Naive thymus-derived CD4-positive, alpha-beta T cell (primary cell): Measurements from ENCODE around the gene ESAM. TPM values are rescaled to one million over a fixed set of nuclear protein-coding genes. Genes with fewer than 3 reads are reported as not detected.

Source experiments
- ATAC-seq: fragments of 150-1000 bp; cut with Tn5 transposase; 2 replicates; pipeline ENCODE4 v1.10.0; 2021; ENCODE audit warnings: mild to moderate bottlenecking, moderate library complexity
- CTCF ChIA-PET: fragments of 350-600 bp; sonication (Branson Sonifier 250); formaldehyde crosslinking; loops from one replicate; lab custom pipeline; 2021; ENCODE audit warnings: antibody characterized with exemption; lab: Charles Lee
- POLR2A ChIA-PET: fragments of 350-600 bp; sonication (Branson Sonifier 250); formaldehyde crosslinking; loops from one replicate; lab custom pipeline; 2021; ENCODE audit warnings: antibody characterized with exemption, inconsistent platforms; lab: Charles Lee
- DNase-seq, 9 donors: peaks; one replicate each; pipeline versions ENCODE4 v3.0.0 to v3.0.0-alpha.2; 2020 to 2022; ENCODE audit warnings: mixed read lengths in 1 of 9
- H3K27ac ChIP-seq: one replicate; pipeline ENCODE4 v1.7.0; 2013; ENCODE audit warnings: mild to moderate bottlenecking, low read depth, low read length, moderate library complexity
- H3K27me3 ChIP-seq, 2 donors: one replicate each; pipeline ENCODE4 v1.7.0; 2013; ENCODE audit warnings: low read length in 2 of 2, mild to moderate bottlenecking in 2 of 2, moderate library complexity in 2 of 2; ENCODE audit not compliant: control insufficient read depth in 2 of 2, insufficient read depth in 2 of 2
- H3K36me3 ChIP-seq, 3 experiments: 1 replicate in 2 of 3; 2 replicates in 1 of 3; pipeline ENCODE4 v1.7.0; 2013; ENCODE audit warnings: low read length in 3 of 3, mild to moderate bottlenecking in 3 of 3, moderate library complexity in 1 of 3; ENCODE audit not compliant: insufficient read depth in 3 of 3, control insufficient read depth in 2 of 3
- H3K4me1 ChIP-seq, 2 donors: one replicate each; pipeline ENCODE4 v1.7.0; 2013; ENCODE audit warnings: low read length in 2 of 2, mild to moderate bottlenecking in 2 of 2, moderate library complexity in 1 of 2; ENCODE audit not compliant: control insufficient read depth in 2 of 2, insufficient read depth in 2 of 2
- H3K4me3 ChIP-seq: 2 replicates; pipeline ENCODE4 v1.7.0; 2013; ENCODE audit warnings: mild to moderate bottlenecking, low read length
- H3K9me3 ChIP-seq, 3 experiments: 1 replicate in 2 of 3; 2 replicates in 1 of 3; pipeline ENCODE4 v1.7.0; 2013; ENCODE audit warnings: low read length in 3 of 3; ENCODE audit not compliant: control insufficient read depth in 2 of 3
- H3K27ac Mint-ChIP-seq, 9 donors: one replicate each; pipeline ENCODE4 v1.8.0; 2020 to 2022; ENCODE audit warnings: mixed read lengths in 9 of 9, mild to moderate bottlenecking in 8 of 9, moderate library complexity in 5 of 9, inconsistent platforms in 2 of 9
- H3K27me3 Mint-ChIP-seq, 5 donors: one replicate each; pipeline ENCODE4 v1.8.0; 2021 to 2022; ENCODE audit warnings: mixed read lengths in 5 of 5, mild to moderate bottlenecking in 1 of 5
- H3K36me3 Mint-ChIP-seq, 5 donors: one replicate each; pipeline ENCODE4 v1.8.0; 2020 to 2022; ENCODE audit warnings: mixed read lengths in 5 of 5, mild to moderate bottlenecking in 3 of 5, inconsistent platforms in 1 of 5
- H3K4me1 Mint-ChIP-seq, 7 donors: one replicate each; pipeline ENCODE4 v1.8.0; 2020 to 2022; ENCODE audit warnings: mixed read lengths in 7 of 7, mild to moderate bottlenecking in 3 of 7, inconsistent platforms in 1 of 7
- H3K4me3 Mint-ChIP-seq, 10 donors: one replicate each; pipeline ENCODE4 v1.8.0; 2020 to 2022; ENCODE audit warnings: mild to moderate bottlenecking in 10 of 10, mixed read lengths in 10 of 10, moderate library complexity in 6 of 10, inconsistent platforms in 2 of 10
- H3K9me3 Mint-ChIP-seq, 11 donors: one replicate each; pipeline ENCODE4 v1.8.0; 2020 to 2022; ENCODE audit warnings: mixed read lengths in 11 of 11, mild to moderate bottlenecking in 4 of 11, inconsistent platforms in 1 of 11, moderate library complexity in 1 of 11
- intact Hi-C, 2 donors: fragments of 100-400 bp; cut with micrococcal nuclease; formaldehyde crosslinking; loops; one replicate each; pipeline ENCODE4 v1.15.1; 2023
- polyA plus RNA-seq, 2 donors: library from polyadenylated mRNA; unstranded; fragments of 300-500 nt; fragmentation: Illumina TruSeq; gene quantifications; one replicate each; pipeline ENCODE4 v1.2.3, GENCODE V29; 2021
- total RNA-seq, 6 experiments: library from RNA in 5 of 6; stranded (reverse) in 5 of 6; gene quantifications; 1 replicate in 5 of 6; 2 replicates in 1 of 6; pipeline ENCODE4 v1.2.3 and lab custom pipeline; 2021 to 2026

The ESAM gene
- total and polyA plus RNA-seq, 7 experiments from 2014 or later = 0.39 to 4.1 (median 1.9) TPM

- H3K4me3 ChIP-seq = no peak overlapping the region
- H3K27me3 Mint-ChIP-seq = peaks cover 0 to 26% (median 0%) of the 10 kb centered on the region in 5 donors
- CTCF ChIA-PET = interaction anchor here (1.0 to 2.1 kb wide), 7 partner anchors 12 to 178 kb away, joined by 3 to 20 read pairs (median 5); no protein-coding TSS in a partner anchor
- H3K4me1 ChIP-seq = peaks cover 8 to 14% of the 10 kb centered on the region in 2 donors
- peaks cover 13 to 35% (median 28%) of the 10 kb centered on the region in 7 donors for H3K4me1 Mint-ChIP-seq
- intact Hi-C loops = loop anchor here (2.0 kb wide), 4 partner anchors 55 to 767 kb away; partner anchors contain the start of genes CCDC15 (in 1 of the 2) and EI24 (in 1 of the 2)
- peak overlapping the region; percentile 7 to 97 (median 55) for H3K4me3 Mint-ChIP-seq
- no peaks in the 10 kb centered on the region for H3K9me3 Mint-ChIP-seq
- ATAC-seq = no peak
- H3K27me3 ChIP-seq = no peaks in the 10 kb centered on the region
- H3K36me3 Mint-ChIP-seq = peaks cover 0 to 18% (median 9%) of the 10 kb centered on the region in 5 donors
- POLR2A ChIA-PET = interaction anchor here (0.9 to 5.1 kb wide), 9 partner anchors 12 to 171 kb away, joined by 3 to 29 read pairs (median 7); partner anchors contain the start of genes CCDC15, SIAE and SPA17
- no peak for DNase-seq
- peak overlapping the region in 7 of 9 donors; percentile 23 to 92 (median 63) for H3K27ac Mint-ChIP-seq
- no peaks in the 10 kb centered on the region for H3K9me3 ChIP-seq
- no peak overlapping the region for H3K27ac ChIP-seq
- peaks cover 0 to 3% (median 0%) of the 10 kb centered on the region in 3 experiments for H3K36me3 ChIP-seq
Measured at GRCh38 chr11:124801636-124802312, 39.7 kb upstream of the ESAM start.

GRCh38 chr11:124801014-124801413 lies 38.9 kb upstream of the ESAM start:
- Mint-ChIP-seq H3K27me3 (peaks cover 0 to 24% (median 0%) of the 10 kb centered on the region in 5 donors), H3K27ac (peak overlapping the region; percentile 82 to 94 (median 88)), H3K4me3 (peak overlapping the region; percentile 84 to 97 (median 90)), H3K36me3 (peaks cover 0 to 13% (median 9%) of the 10 kb centered on the region in 5 donors), H3K9me3 (no peaks in the 10 kb centered on the region), H3K4me1 (peaks cover 13 to 35% (median 32%) of the 10 kb centered on the region in 7 donors)
- peak overlapping the region; percentile 93 for H3K27ac ChIP-seq
- CTCF ChIA-PET = interaction anchor here (0.9 to 2.1 kb wide), 10 partner anchors 12 to 177 kb away, joined by 3 to 20 read pairs (median 4); no protein-coding TSS in a partner anchor
- intact Hi-C loops = loop anchor here (2.0 kb wide), 4 partner anchors 54 to 768 kb away; partner anchors contain the start of genes CCDC15 (in 1 of the 2) and EI24 (in 1 of the 2)
- H3K36me3 ChIP-seq = peaks cover 0 to 3% (median 0%) of the 10 kb centered on the region in 3 experiments
- no peaks in the 10 kb centered on the region for H3K9me3 ChIP-seq
- ATAC-seq = no peak
- POLR2A ChIA-PET = interaction anchor here (0.9 to 5.1 kb wide), 9 partner anchors 13 to 170 kb away, joined by 3 to 29 read pairs (median 7); partner anchors contain the start of genes CCDC15, SIAE and SPA17
- peaks cover 8 to 14% of the 10 kb centered on the region in 2 donors for H3K4me1 ChIP-seq
- H3K4me3 ChIP-seq = peak overlapping the region; percentile 71
- DNase-seq = no peak
- no peaks in the 10 kb centered on the region for H3K27me3 ChIP-seq

- ChIA-PET POLR2A (interaction anchor here (0.7 to 5.1 kb wide), 11 partner anchors 13 to 178 kb away, joined by 3 to 29 read pairs (median 5); partner anchors contain the start of genes CCDC15, SIAE, SPA17 and TBRG1), CTCF (interaction anchor here (0.9 to 2.1 kb wide), 9 partner anchors 11 to 130 kb away, joined by 3 to 20 read pairs (median 5); no protein-coding TSS in a partner anchor)
- Mint-ChIP-seq H3K27ac (peak within 1 kb of the TSS; percentile 88 to 98 (median 94)), H3K36me3 (peaks cover 0 to 7% (median 5%) of the 10 kb centered on the region in 5 donors), H3K27me3 (peaks cover 0 to 24% (median 0%) of the 10 kb centered on the region in 5 donors), H3K9me3 (no peaks in the 10 kb centered on the region), H3K4me1 (peaks cover 13 to 38% (median 32%) of the 10 kb centered on the region in 7 donors), H3K4me3 (peak within 1 kb of the TSS; percentile 88 to 97 (median 96))
- Histone ChIP-seq H3K27ac (peak within 1 kb of the TSS; percentile 93), H3K9me3 (no peaks in the 10 kb centered on the region), H3K27me3 (no peaks in the 10 kb centered on the region), H3K4me3 (peak within 1 kb of the TSS; percentile 71), H3K4me1 (peaks cover 8 to 14% of the 10 kb centered on the region in 2 donors), H3K36me3 (peaks cover 0 to 3% (median 0%) of the 10 kb centered on the region in 3 experiments)
- intact Hi-C loops = loop anchor here (1.0 to 2.0 kb wide), 14 partner anchors 37 to 768 kb away; partner anchors contain the start of genes CCDC15 (in 2 of the 2), SIAE (in 2 of the 2), SPA17 (in 2 of the 2) and EI24 (in 1 of the 2)
- DNase-seq = peak; percentile 65 to 89 (median 73)
- peak; percentile 92 for ATAC-seq
Measured at GRCh38 chr11:124800226-124800929, 38.3 kb upstream of the ESAM start, which contains the start of gene MSANTD2. MSANTD2 (minus strand) TSS chr11:124800406; CDS start chr11:124800380, 26 bp downstream.

GRCh38 chr11:124799348-124800225 lies 37.5 kb upstream of the ESAM start:
- H3K27me3 ChIP-seq = no peaks in the 10 kb centered on the region
- ChIA-PET CTCF (interaction anchor here (0.7 to 2.7 kb wide), 9 partner anchors 9 to 155 kb away, joined by 3 to 20 read pairs (median 6); no protein-coding TSS in a partner anchor), POLR2A (interaction anchor here (0.7 to 5.1 kb wide), 12 partner anchors 36 to 177 kb away, joined by 3 to 29 read pairs (median 5); partner anchors contain the start of genes CCDC15, SIAE, SPA17 and TBRG1)
- ATAC-seq = peak; percentile 67
- Mint-ChIP-seq H3K27ac (peak overlapping the region; percentile 85 to 98 (median 94)), H3K36me3 (peaks cover 0 to 3% (median 0%) of the 10 kb centered on the region in 5 donors), H3K4me1 (peaks cover 13 to 38% (median 32%) of the 10 kb centered on the region in 7 donors), H3K27me3 (peaks cover 0 to 18% (median 0%) of the 10 kb centered on the region in 5 donors), H3K4me3 (peak overlapping the region; percentile 88 to 97 (median 96)), H3K9me3 (no peaks in the 10 kb centered on the region)
- H3K4me3 ChIP-seq = peak overlapping the region; percentile 71
- peaks cover 0 to 3% (median 0%) of the 10 kb centered on the region in 3 experiments for H3K36me3 ChIP-seq
- peak in 8 of 9 donors; percentile 23 to 67 (median 44) for DNase-seq
- intact Hi-C loops = loop anchor here (1.0 to 5.0 kb wide), 16 partner anchors 36 to 1088 kb away; partner anchors contain the start of genes CCDC15 (in 2 of the 2), SIAE (in 2 of the 2), SPA17 (in 2 of the 2) and TBRG1 (in 2 of the 2)
- peaks cover 8 to 14% of the 10 kb centered on the region in 2 donors for H3K4me1 ChIP-seq
- peak overlapping the region; percentile 93 for H3K27ac ChIP-seq
- no peaks in the 10 kb centered on the region for H3K9me3 ChIP-seq

GRCh38 chr11:124798991-124799347 lies 36.9 kb upstream of the ESAM start:
- Mint-ChIP-seq H3K27ac (peak overlapping the region; percentile 85 to 98 (median 94)), H3K27me3 (peaks cover 0 to 15% (median 0%) of the 10 kb centered on the region in 5 donors), H3K4me3 (peak overlapping the region; percentile 88 to 97 (median 96)), H3K9me3 (no peaks in the 10 kb centered on the region), H3K4me1 (peaks cover 13 to 42% (median 32%) of the 10 kb centered on the region in 7 donors), H3K36me3 (no peaks in the 10 kb centered on the region)
- intact Hi-C loops = loop anchor here (1.0 to 5.0 kb wide), 3 partner anchors 78 to 1088 kb away; partner anchors contain the start of genes HYLS1 (in 1 of the 2) and TBRG1 (in 1 of the 2)
- peak overlapping the region; percentile 71 for H3K4me3 ChIP-seq
- CTCF ChIA-PET = interaction anchor here (0.7 to 2.7 kb wide), 6 partner anchors 9 to 154 kb away, joined by 3 to 18 read pairs (median 4); no protein-coding TSS in a partner anchor
- H3K27me3 ChIP-seq = no peaks in the 10 kb centered on the region
- ATAC-seq (no peak), DNase-seq (peak in 1 of 9 donors; percentile 7)
- H3K4me1 ChIP-seq = peaks cover 8 to 14% of the 10 kb centered on the region in 2 donors
- H3K27ac ChIP-seq = peak overlapping the region; percentile 93
- POLR2A ChIA-PET = interaction anchor here (0.7 to 5.1 kb wide), 7 partner anchors 36 to 177 kb away, joined by 3 to 29 read pairs (median 5); partner anchors contain the start of genes CCDC15, SIAE, SPA17 and TBRG1
- no peaks in the 10 kb centered on the region for H3K9me3 ChIP-seq
- H3K36me3 ChIP-seq = peaks cover 0 to 3% (median 0%) of the 10 kb centered on the region in 3 experiments
